ENCODE results near the gene CXCR3.
"Not testable (repeated sequence)": the region's sequence is repeated elsewhere in the genome, so short reads cannot be mapped to it uniquely, and the experiment has no call there.

The CXCR3 gene

GRCh38 chrX:71618787-71619186 is 476 bp upstream of the CXCR3 start:
- H3K36me3 ChIP-seq (ENCODE audit: control insufficient read depth, insufficient read depth, low read length) = no peaks in the 10 kb centered on the region
- no peak overlapping the region for H3K4me3 ChIP-seq (ENCODE audit: low read length)
- H3K4me1 ChIP-seq (ENCODE audit: control insufficient read depth, insufficient read depth, low read length) = peaks cover 35% of the 10 kb centered on the region
- no peaks in the 10 kb centered on the region for H3K9me3 ChIP-seq (ENCODE audit: control insufficient read depth, low read length)
- H3K27me3 ChIP-seq (ENCODE audit: control insufficient read depth, insufficient read depth, low read length) = no peaks in the 10 kb centered on the region
- H3K9ac ChIP-seq (ENCODE audit: low read length) = no peak overlapping the region

- Histone ChIP-seq H3K36me3 (ENCODE audit: control insufficient read depth, insufficient read depth, low read length) (no peaks in the 10 kb centered on the region), H3K9me3 (ENCODE audit: control insufficient read depth, low read length) (no peaks in the 10 kb centered on the region), H3K4me3 (ENCODE audit: low read length) (no peak overlapping the region), H3K4me1 (ENCODE audit: control insufficient read depth, insufficient read depth, low read length) (peaks cover 24% of the 10 kb centered on the region), H3K27me3 (ENCODE audit: control insufficient read depth, insufficient read depth, low read length) (no peaks in the 10 kb centered on the region), H3K9ac (ENCODE audit: low read length) (no peak overlapping the region)
Measured at GRCh38 chrX:71617742-71618141, 569 bp downstream of the CXCR3 start.

- no peak overlapping the region for H3K4me3 ChIP-seq (ENCODE audit: low read length)
- no peak overlapping the region for H3K9ac ChIP-seq (ENCODE audit: low read length)
- no peaks in the 10 kb centered on the region for H3K27me3 ChIP-seq (ENCODE audit: control insufficient read depth, insufficient read depth, low read length)
Measured at GRCh38 chrX:71616672-71617529, 1.4 kb downstream of the CXCR3 start.

DNA sequence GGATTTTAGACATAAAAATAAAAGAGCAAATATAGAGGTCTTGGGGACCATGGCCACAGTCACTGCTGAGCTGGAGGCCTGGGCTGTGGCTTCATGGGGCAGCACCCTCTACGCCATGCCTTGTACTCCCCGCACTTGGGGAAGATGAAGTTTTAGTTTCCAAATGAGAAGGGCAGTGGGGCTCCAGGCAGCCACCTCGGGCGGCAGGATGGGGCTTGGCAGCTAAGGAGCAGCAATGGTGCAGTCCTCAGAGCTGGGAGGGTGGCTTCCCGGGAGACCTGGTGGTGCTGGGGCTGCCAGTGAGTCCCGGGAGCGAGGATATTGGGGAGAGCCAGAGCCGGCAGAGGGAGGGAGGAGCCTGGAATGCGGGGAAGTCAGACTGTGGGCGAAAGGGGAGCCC is 2.4 kb downstream of the CXCR3 start:
- no peak overlapping the region for H3K4me3 ChIP-seq (ENCODE audit: low read length)
- no peaks in the 10 kb centered on the region for H3K27me3 ChIP-seq (ENCODE audit: control insufficient read depth, insufficient read depth, low read length)
- H3K9me3 ChIP-seq (ENCODE audit: control insufficient read depth, low read length) = no peaks in the 10 kb centered on the region
- H3K4me1 ChIP-seq (ENCODE audit: control insufficient read depth, insufficient read depth, low read length) = peaks cover 12% of the 10 kb centered on the region
- H3K36me3 ChIP-seq (ENCODE audit: control insufficient read depth, insufficient read depth, low read length) = no peaks in the 10 kb centered on the region
- no peak overlapping the region for H3K9ac ChIP-seq (ENCODE audit: low read length)

More at GRCh38 chrX:71616672-71617529, 1.4 kb downstream of the CXCR3 start:
- Histone ChIP-seq H3K36me3 (ENCODE audit: control insufficient read depth, insufficient read depth, low read length) (no peaks in the 10 kb centered on the region), H3K4me1 (ENCODE audit: control insufficient read depth, insufficient read depth, low read length) (peaks cover 16% of the 10 kb centered on the region), H3K9me3 (ENCODE audit: control insufficient read depth, low read length) (no peaks in the 10 kb centered on the region)

GRCh38 chrX:71615056-71615455 is 3.3 kb downstream of the CXCR3 start:
- H3K4me3 ChIP-seq (ENCODE audit: low read length) = no peak overlapping the region
- no peaks in the 10 kb centered on the region for H3K9me3 ChIP-seq (ENCODE audit: control insufficient read depth, low read length)
- no peak overlapping the region for H3K9ac ChIP-seq (ENCODE audit: low read length)
- no peaks in the 10 kb centered on the region for H3K36me3 ChIP-seq (ENCODE audit: control insufficient read depth, insufficient read depth, low read length)
- peaks cover 12% of the 10 kb centered on the region for H3K4me1 ChIP-seq (ENCODE audit: control insufficient read depth, insufficient read depth, low read length)
- H3K27me3 ChIP-seq (ENCODE audit: control insufficient read depth, insufficient read depth, low read length) = no peaks in the 10 kb centered on the region

- Histone ChIP-seq H3K36me3 (ENCODE audit: control insufficient read depth, insufficient read depth, low read length) (no peaks in the 10 kb centered on the region), H3K27me3 (ENCODE audit: control insufficient read depth, insufficient read depth, low read length) (no peaks in the 10 kb centered on the region), H3K9me3 (ENCODE audit: control insufficient read depth, low read length) (no peaks in the 10 kb centered on the region), H3K4me3 (ENCODE audit: low read length) (no peak overlapping the region), H3K9ac (ENCODE audit: low read length) (no peak overlapping the region), H3K4me1 (ENCODE audit: control insufficient read depth, insufficient read depth, low read length) (peaks cover 4% of the 10 kb centered on the region)
Measured at GRCh38 chrX:71612256-71612655, 6.1 kb downstream of the CXCR3 start.

DNA sequence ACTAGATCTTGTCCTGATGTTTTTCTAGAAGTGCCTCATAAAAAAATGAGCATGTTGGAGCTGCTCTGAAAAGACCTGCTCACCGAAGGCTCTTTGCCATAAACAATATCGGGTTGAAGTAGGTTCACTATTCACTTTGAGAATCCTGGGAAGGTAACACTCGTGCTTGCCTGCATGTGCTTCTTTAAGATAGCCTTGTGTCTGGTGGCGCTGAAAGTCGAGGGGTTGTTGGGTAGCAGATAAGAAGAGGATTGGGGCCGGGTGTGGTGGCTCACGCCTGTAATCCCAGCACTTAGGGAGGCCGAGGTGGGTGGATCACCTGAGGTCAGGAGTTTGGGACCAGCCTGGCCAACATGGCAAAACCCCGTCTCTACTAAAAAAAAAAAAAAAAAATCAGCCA is 6.6 kb downstream of the CXCR3 start:
- not testable (repeated sequence) for H3K4me3 ChIP-seq (ENCODE audit: low read length); H3K9ac ChIP-seq (ENCODE audit: low read length); H3K9me3 ChIP-seq (ENCODE audit: control insufficient read depth, low read length); H3K4me1 ChIP-seq (ENCODE audit: control insufficient read depth, insufficient read depth, low read length); H3K36me3 ChIP-seq (ENCODE audit: control insufficient read depth, insufficient read depth, low read length); H3K27me3 ChIP-seq (ENCODE audit: control insufficient read depth, insufficient read depth, low read length)

DNA sequence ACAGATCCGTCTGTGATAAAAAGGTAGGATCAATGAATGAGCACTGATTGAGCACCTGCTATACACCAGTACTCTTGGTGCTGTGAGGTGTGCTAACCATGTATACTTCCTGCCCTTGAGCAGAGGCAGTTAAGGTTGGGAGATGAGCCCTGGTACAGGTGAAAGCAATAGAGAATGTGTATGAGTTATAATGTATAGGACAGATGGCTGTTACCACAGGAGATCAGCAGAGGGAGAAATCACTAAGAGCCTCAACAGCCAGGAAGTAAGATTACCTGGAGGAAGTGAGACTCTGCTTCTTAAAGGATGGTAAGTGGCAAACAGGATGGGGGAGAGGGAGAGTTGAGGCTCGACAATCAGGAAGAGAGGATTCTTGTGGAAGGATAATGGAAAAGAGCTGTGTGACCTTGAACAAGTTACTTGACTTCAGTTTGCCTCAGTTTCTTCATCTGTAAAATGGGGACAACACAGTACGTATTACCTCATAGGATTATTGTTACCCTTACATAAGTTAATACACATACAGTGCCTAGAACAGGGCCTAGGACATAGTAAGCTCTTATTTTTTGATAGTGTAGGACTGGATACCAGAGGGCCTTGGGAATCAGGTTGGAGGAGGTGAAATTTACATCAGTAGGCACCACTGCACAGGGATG is 9.1 kb downstream of the CXCR3 start:
- Histone ChIP-seq H3K9ac (ENCODE audit: low read length) (no peak overlapping the region), H3K9me3 (ENCODE audit: control insufficient read depth, low read length) (no peaks in the 10 kb centered on the region), H3K4me3 (ENCODE audit: low read length) (no peak overlapping the region), H3K4me1 (ENCODE audit: control insufficient read depth, insufficient read depth, low read length) (no peaks in the 10 kb centered on the region), H3K27me3 (ENCODE audit: control insufficient read depth, insufficient read depth, low read length) (no peaks in the 10 kb centered on the region), H3K36me3 (ENCODE audit: control insufficient read depth, insufficient read depth, low read length) (no peaks in the 10 kb centered on the region)

GRCh38 chrX:71607488-71607887 is 10.8 kb downstream of the CXCR3 start:
- no peaks in the 10 kb centered on the region for H3K9me3 ChIP-seq (ENCODE audit: control insufficient read depth, low read length)
- H3K9ac ChIP-seq (ENCODE audit: low read length) = no peak overlapping the region
- H3K27me3 ChIP-seq (ENCODE audit: control insufficient read depth, insufficient read depth, low read length) = no peaks in the 10 kb centered on the region
- H3K4me3 ChIP-seq (ENCODE audit: low read length) = no peak overlapping the region
- H3K4me1 ChIP-seq (ENCODE audit: control insufficient read depth, insufficient read depth, low read length) = no peaks in the 10 kb centered on the region
- no peaks in the 10 kb centered on the region for H3K36me3 ChIP-seq (ENCODE audit: control insufficient read depth, insufficient read depth, low read length)

GRCh38 chrX:71606536-71607216 is 11.6 kb downstream of the CXCR3 start:
- no peak overlapping the region for H3K4me3 ChIP-seq (ENCODE audit: low read length)
- no peaks in the 10 kb centered on the region for H3K36me3 ChIP-seq (ENCODE audit: control insufficient read depth, insufficient read depth, low read length)
- H3K9ac ChIP-seq (ENCODE audit: low read length) = no peak overlapping the region
- no peaks in the 10 kb centered on the region for H3K4me1 ChIP-seq (ENCODE audit: control insufficient read depth, insufficient read depth, low read length)
- H3K27me3 ChIP-seq (ENCODE audit: control insufficient read depth, insufficient read depth, low read length) = no peaks in the 10 kb centered on the region
- H3K9me3 ChIP-seq (ENCODE audit: control insufficient read depth, low read length) = no peaks in the 10 kb centered on the region

- no peak overlapping the region for H3K4me3 ChIP-seq (ENCODE audit: low read length)
- no peaks in the 10 kb centered on the region for H3K27me3 ChIP-seq (ENCODE audit: control insufficient read depth, insufficient read depth, low read length)
- no peaks in the 10 kb centered on the region for H3K4me1 ChIP-seq (ENCODE audit: control insufficient read depth, insufficient read depth, low read length)
- H3K36me3 ChIP-seq (ENCODE audit: control insufficient read depth, insufficient read depth, low read length) = no peaks in the 10 kb centered on the region
- H3K9ac ChIP-seq (ENCODE audit: low read length) = no peak overlapping the region
- H3K9me3 ChIP-seq (ENCODE audit: control insufficient read depth, low read length) = no peaks in the 10 kb centered on the region
Measured at GRCh38 chrX:71604796-71605568, 13.3 kb downstream of the CXCR3 start.
